Tibial artery (tissue), 4 donors: ENCODE measurements around the gene HEATR1.

ENCODE experiments used
- DNase-seq, 2 donors: peaks; one replicate each; pipeline ENCODE4 v3.0.0-alpha.2; 2019
- H3K27ac ChIP-seq, 2 donors: fragments of 200-600 bp; sonication (generic) in 1 of 2; 1 replicate in 1 of 2; 2 replicates in 1 of 2; pipeline ENCODE4 v1.5.1; 2018 to 2019; ENCODE audit warnings: mild to moderate bottlenecking in 1 of 2
- H3K27me3 ChIP-seq, 2 donors: fragments of 200-600 bp; sonication (generic) in 1 of 2; one replicate each; pipeline versions ENCODE4 v1.5.1 to v1.6.0; 2016 to 2019
- H3K36me3 ChIP-seq, 3 donors: fragments of 200-600 bp; sonication (generic) in 2 of 3; one replicate each; pipeline ENCODE4 v1.5.1; 2016 to 2019; ENCODE audit warnings: mild to moderate bottlenecking in 2 of 3
- H3K4me1 ChIP-seq, 4 donors: fragments of 200-600 bp; sonication (generic) in 2 of 4; 1 replicate in 3 of 4; 2 replicates in 1 of 4; pipeline ENCODE4 v1.5.1; 2016 to 2019
- H3K4me3 ChIP-seq, 2 donors: fragments of 200-600 bp; sonication (generic) in 1 of 2; 1 replicate in 1 of 2; 2 replicates in 1 of 2; pipeline ENCODE4 v1.5.1; 2018 to 2019; ENCODE audit warnings: mild to moderate bottlenecking in 2 of 2
- H3K9me3 ChIP-seq, 3 donors: fragments of 200-600 bp; sonication (generic) in 1 of 3; one replicate each; pipeline ENCODE4 v1.5.1; 2016 to 2019
- intact Hi-C: fragments of 100-400 bp; cut with DNase I; formaldehyde crosslinking; loops from one replicate; pipeline ENCODE4 v1.15.0; 2023; ENCODE audit warnings: low total_unique reads
- TF ChIP-seq, protein P1 (sequence below), 2 experiments: fragments of 200-600 bp in 1 of 2; fragments of 450-650 bp in 1 of 2; IDR thresholded peaks; one replicate each; pipeline ENCODE4 v1.5.1; 2017 to 2019; ENCODE audit warnings: antibody characterized with exemption in 2 of 2, mild to moderate bottlenecking in 1 of 2, moderate library complexity in 1 of 2

The HEATR1 gene

DNA sequence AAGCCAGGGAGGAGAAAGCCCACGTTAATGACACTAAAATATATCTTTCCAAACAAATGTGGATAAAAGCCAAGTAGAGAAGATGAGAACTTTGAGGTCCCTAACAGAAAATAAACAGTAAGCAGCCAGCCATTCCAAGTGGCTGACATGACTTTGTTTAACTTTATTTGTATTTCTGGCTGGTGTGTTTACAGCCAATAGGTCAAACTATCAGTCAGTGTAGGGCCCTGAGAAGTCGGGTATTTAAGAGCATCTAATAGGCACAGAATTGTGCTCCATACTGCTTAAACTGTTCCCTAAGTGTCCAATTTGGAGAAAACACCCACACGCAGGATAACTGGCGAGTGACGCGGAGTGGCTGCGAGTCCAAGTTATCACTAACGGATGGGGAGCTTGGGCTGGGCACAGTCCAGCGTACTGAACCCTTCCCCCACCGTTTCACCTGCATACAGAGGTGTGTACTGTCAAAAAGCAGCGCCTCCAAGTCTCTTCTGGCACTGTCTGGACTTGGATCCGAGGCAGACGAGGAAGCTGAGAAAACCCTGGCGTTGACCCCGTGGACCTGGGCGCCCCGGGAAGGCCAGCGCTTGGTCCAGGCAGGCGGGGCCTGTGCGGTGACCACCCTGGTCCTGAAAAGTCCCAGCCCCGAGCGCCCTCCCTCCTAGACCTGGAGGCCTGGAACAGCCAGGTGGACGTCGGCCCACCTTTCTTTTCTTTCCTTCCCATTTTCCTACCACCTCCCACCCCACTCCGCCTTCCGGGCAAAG, 81.2 kb downstream of the HEATR1 start:
- H3K27me3 ChIP-seq, result no peaks in the 10 kb centered on the region
- peak overlapping the region; percentile 87 to 92 for H3K4me3 ChIP-seq
- intact Hi-C loops, result loop anchor here (5.0 to 10.0 kb wide), 2 partner anchors 241 to 418 kb away; partner anchors contain the start of gene ERO1B
- no peaks in the 10 kb centered on the region for H3K9me3 ChIP-seq
- peaks cover 0 to 23% (median 12%) of the 10 kb centered on the region in 3 donors for H3K36me3 ChIP-seq
- DNase-seq, result peak in 1 of 2 donors; percentile 71
- H3K4me1 ChIP-seq, result peaks cover 0 to 11% (median 2%) of the 10 kb centered on the region in 4 donors
- H3K27ac ChIP-seq, result peak overlapping the region; percentile 83 to 85
- TF ChIP-seq, protein P1, sequence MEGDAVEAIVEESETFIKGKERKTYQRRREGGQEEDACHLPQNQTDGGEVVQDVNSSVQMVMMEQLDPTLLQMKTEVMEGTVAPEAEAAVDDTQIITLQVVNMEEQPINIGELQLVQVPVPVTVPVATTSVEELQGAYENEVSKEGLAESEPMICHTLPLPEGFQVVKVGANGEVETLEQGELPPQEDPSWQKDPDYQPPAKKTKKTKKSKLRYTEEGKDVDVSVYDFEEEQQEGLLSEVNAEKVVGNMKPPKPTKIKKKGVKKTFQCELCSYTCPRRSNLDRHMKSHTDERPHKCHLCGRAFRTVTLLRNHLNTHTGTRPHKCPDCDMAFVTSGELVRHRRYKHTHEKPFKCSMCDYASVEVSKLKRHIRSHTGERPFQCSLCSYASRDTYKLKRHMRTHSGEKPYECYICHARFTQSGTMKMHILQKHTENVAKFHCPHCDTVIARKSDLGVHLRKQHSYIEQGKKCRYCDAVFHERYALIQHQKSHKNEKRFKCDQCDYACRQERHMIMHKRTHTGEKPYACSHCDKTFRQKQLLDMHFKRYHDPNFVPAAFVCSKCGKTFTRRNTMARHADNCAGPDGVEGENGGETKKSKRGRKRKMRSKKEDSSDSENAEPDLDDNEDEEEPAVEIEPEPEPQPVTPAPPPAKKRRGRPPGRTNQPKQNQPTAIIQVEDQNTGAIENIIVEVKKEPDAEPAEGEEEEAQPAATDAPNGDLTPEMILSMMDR (IDR thresholded peaks at IDR 0.05), result no peak

DNA sequence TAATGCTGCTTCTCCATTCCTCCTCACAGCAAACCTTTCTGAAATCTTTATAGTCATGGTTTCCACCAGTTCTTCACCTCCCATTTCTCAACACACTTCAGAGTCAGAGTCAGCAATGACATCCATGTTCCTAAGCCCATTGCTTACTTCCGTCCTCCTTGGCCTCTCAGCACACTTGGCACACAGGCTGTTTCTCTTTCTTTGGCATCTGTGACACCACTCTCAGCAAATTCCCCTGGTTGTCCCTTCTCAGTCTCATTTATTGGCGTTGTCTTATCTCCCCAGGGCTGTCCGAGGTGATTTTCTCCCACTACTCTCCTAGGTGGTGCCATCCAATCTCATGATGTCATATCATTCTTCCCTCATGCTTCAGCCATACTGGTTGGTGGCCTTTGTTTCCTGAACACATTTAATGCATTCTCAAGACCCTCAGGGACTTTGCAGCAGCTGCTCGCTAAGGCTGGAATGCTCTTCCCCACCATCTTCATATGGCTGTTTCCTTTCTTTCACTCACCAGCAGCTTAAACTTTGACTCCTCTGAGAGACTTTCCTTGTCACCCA, 83.8 kb downstream of the HEATR1 start:
- no peak for DNase-seq
- no peak overlapping the region for H3K27ac ChIP-seq
- no peaks in the 10 kb centered on the region for H3K27me3 ChIP-seq
- H3K36me3 ChIP-seq, result no peaks in the 10 kb centered on the region
- H3K4me1 ChIP-seq, result peaks cover 0 to 16% (median 7%) of the 10 kb centered on the region in 4 donors
- intact Hi-C loops, result loop anchor here (5.0 to 10.0 kb wide), 2 partner anchors 238 to 416 kb away; partner anchors contain the start of gene ERO1B
- no peaks in the 10 kb centered on the region for H3K9me3 ChIP-seq
- TF ChIP-seq, protein P1 (IDR thresholded peaks at IDR 0.05), result no peak
- H3K4me3 ChIP-seq, result no peak overlapping the region

DNA sequence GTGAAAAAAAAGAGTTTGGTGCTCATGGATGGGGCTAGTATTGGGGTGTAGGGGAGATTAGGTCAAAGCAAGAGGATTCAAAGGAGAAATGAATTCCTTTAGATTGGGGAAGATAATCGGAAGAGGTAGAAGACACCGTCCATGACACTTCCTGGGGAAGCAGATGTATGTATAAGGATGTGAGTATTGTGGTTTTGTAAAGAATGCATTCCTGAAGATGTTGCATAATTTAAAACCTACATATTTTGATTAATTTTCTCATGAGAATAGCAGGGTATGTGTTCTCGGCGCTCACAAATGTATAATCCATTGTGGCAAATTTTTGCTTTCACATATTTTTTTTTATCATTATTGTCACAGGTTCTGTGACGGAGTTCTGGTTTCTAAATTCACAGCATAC, 86.0 kb downstream of the HEATR1 start:
- intact Hi-C loops, result no loop called here
- TF ChIP-seq, protein P1 (IDR thresholded peaks at IDR 0.05), result no peak
- no peaks in the 10 kb centered on the region for H3K27me3 ChIP-seq
- H3K4me3 ChIP-seq, result no peak overlapping the region
- H3K9me3 ChIP-seq, result no peaks in the 10 kb centered on the region
- DNase-seq, result no peak
- peaks cover 0 to 12% (median 7%) of the 10 kb centered on the region in 4 donors for H3K4me1 ChIP-seq
- H3K36me3 ChIP-seq, result no peaks in the 10 kb centered on the region
- no peak overlapping the region for H3K27ac ChIP-seq

DNA sequence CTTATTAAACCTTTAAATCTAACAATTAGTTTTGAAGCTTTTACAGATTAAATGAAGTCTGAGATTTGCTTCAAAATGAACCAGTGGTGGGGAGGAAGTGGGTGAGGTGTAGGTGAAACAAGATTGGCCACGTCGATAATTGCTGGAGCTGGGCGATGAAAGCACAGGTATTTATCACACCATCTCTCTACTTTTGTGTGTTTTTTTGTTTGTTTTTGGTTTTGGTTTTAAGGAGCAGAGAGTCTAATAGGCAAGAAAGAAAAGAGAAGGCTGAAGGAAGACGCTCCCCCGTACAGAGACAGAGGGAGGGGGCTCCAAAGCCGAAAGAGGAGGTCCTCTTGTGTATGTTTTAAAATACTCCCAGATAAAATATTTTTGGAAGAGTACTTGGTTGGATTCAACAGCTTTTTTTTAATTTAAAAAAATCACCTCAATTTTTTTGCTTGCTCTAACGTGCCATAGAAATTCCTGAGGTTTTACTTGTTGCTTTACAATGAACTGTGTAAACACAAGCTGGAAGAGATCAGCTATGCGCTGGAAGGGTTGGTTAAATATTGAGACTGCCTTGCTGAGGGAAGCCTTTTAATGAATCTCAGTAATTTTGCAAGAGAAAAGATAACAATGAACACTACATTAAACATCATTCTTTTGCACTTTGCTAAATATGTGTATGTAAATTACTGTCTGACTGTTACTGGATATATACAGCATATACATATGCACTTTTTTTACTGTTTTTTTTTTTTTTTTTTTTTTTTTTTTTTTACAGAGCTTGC, 87.2 kb downstream of the HEATR1 start:
- peaks cover 0 to 12% (median 2%) of the 10 kb centered on the region in 4 donors for H3K4me1 ChIP-seq
- no peaks in the 10 kb centered on the region for H3K9me3 ChIP-seq
- intact Hi-C loops, result no loop called here
- no peak overlapping the region for H3K27ac ChIP-seq
- no peaks in the 10 kb centered on the region for H3K27me3 ChIP-seq
- no peak overlapping the region for H3K4me3 ChIP-seq
- no peak for DNase-seq
- TF ChIP-seq, protein P1 (IDR thresholded peaks at IDR 0.05), result no peak
- no peaks in the 10 kb centered on the region for H3K36me3 ChIP-seq

DNA sequence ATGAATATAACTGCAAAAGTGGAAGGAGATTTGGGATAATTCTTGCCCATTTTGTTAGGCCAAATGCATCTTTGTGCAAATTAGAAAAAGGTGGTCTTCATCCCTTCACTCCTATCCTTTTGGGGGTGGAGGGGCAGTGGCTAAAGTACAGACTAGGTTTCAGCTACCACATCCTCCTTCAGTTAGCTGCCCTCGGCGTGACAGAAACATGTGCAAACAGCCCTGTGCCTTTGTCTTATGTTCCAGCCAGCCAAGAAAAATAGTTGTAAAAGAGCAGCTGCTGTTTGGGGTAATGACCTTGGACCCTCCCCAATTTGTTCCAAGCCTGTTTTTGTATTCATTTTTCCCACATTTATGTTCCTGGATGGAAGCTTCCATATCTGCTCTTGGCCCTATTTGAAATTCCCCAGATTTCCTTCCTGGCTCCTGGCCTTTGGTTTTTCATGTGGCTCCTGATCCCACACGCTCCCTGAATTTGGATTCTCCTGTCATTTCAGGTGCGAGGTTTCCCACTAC, 88.8 kb downstream of the HEATR1 start:
- Histone ChIP-seq H3K27ac (no peak overlapping the region), H3K4me3 (no peak overlapping the region), H3K36me3 (no peaks in the 10 kb centered on the region), H3K4me1 (peaks cover 0 to 12% (median 2%) of the 10 kb centered on the region in 4 donors), H3K9me3 (no peaks in the 10 kb centered on the region), H3K27me3 (no peaks in the 10 kb centered on the region)
- no peak for DNase-seq
- intact Hi-C loops, result no loop called here
- TF ChIP-seq, protein P1 (IDR thresholded peaks at IDR 0.05), result no peak
